NK-92 treated with Interleukin-12 subunit alpha and Interleukin-12 subunit beta, amount 100 ng/mL, for 24 hours (cell line): ENCODE data around the gene CAND2.

ENCODE experiments used
- DNase-seq: peaks from one replicate; lab custom pipeline; 2025; lab: John Stamatoyannopoulos, UW

CAND2 gene

DNA sequence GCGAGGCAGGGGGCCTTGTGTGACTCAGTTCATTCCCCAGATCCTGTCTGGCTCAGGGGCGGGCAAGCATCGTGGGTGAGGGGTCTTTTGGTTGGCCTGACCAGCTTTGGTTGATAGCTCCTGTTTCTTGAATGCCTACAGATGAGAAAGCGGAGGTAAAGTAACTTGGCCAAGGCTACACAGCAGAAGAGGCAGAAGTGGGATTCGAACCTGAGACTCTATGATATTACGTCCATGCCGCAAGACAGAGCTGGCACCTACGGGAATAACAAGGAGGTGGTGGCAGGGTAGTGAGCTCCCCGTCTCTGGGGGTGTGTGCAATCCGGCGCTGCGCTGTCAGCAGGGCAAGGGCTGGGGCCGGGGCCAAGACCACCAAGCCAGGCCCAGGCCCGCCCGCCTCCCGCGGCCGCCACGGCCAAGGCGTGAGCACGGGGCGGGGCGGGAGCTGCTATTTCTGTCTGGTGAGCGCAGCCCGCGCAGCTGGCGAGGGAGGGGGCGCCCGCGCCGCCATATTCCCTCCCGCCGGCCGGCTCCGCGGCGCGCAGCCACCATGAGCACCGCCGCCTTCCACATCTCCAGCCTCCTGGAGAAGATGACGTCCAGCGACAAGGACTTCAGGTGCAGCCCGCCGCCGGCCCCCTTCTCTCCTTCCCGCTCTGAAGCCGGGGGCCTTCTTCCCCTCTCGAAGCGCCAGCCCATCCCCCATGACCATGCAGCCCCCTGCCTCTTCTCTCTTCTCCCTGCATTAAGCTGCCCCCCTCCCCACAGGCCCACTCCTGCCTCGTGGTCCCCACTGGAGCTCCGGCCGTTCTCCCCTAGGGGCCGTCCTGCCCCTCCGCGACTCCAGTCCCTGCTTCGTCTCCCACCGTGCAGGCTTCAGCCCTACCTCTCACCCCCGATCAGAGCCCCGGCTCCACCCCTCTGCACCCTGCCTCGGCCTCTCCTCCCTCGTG, at the start of gene CAND2:
Gene CAND2 (plus strand): TSS at position 510 of the 953 bp plus-strand sequence. CDS start 41 bp downstream, at position 551.
- DNase-seq, result no peak

DNA sequence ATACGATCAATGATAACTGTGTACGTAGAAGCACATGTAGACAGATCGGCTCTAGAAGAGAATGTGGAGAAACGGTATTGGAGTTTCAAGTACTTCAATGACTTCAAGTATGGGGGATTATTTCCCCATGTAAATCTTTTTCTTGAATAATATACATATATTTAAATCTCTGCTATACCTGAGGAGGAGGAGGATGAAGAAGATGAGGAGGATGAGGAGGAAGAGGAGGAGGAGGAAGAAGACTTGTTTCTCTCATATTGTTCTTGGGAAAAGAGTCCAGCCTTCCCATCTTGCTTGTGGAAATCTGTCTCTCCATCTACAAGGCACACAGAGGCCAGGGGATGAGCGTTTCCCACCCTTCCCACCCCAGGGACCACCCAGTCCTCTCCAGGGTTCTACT, 48.0 kb upstream of the CAND2 start:
- no peak for DNase-seq

- DNase-seq, result no peak
Observed at GRCh38 chr3:12750223-12750622, 46.3 kb upstream of the CAND2 start.

GRCh38 chr3:12750658-12751071, 45.8 kb upstream of the CAND2 start:
- no peak for DNase-seq

- no peak for DNase-seq
Observed at GRCh38 chr3:12751571-12751970, 44.9 kb upstream of the CAND2 start.

- DNase-seq, result no peak
Observed at GRCh38 chr3:12752102-12752501, 44.4 kb upstream of the CAND2 start.

GRCh38 chr3:12752809-12753208, 43.7 kb upstream of the CAND2 start:
- DNase-seq, result no peak

- no peak for DNase-seq
Observed at GRCh38 chr3:12753275-12754028, 43.0 kb upstream of the CAND2 start.

GRCh38 chr3:12754313-12754712, 42.2 kb upstream of the CAND2 start:
- DNase-seq, result no peak

- DNase-seq, result no peak
Observed at GRCh38 chr3:12755754-12756153, 40.7 kb upstream of the CAND2 start.

- no peak for DNase-seq
Observed at GRCh38 chr3:12756175-12756574, 40.3 kb upstream of the CAND2 start.

DNA sequence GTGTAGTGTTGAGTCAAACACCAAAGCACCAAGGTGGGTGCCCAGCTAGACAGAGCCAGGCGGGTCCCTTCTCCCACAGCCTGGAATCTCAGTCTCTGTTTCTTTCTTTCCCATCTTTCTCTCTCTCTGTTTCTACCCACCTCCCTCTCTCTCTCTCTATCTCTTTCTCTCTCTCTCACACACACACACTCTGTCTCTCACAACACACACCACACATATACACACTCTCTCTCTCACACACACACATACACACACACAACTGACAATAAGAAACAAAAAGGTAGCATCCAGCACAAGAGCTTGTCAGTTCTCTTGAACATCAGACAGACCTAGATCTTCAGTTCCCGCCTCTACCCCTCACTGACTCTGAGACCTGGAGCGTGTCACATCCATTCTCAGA, 39.8 kb upstream of the CAND2 start:
- no peak for DNase-seq

GRCh38 chr3:12758025-12758781, 38.3 kb upstream of the CAND2 start:
- DNase-seq, result no peak

DNA sequence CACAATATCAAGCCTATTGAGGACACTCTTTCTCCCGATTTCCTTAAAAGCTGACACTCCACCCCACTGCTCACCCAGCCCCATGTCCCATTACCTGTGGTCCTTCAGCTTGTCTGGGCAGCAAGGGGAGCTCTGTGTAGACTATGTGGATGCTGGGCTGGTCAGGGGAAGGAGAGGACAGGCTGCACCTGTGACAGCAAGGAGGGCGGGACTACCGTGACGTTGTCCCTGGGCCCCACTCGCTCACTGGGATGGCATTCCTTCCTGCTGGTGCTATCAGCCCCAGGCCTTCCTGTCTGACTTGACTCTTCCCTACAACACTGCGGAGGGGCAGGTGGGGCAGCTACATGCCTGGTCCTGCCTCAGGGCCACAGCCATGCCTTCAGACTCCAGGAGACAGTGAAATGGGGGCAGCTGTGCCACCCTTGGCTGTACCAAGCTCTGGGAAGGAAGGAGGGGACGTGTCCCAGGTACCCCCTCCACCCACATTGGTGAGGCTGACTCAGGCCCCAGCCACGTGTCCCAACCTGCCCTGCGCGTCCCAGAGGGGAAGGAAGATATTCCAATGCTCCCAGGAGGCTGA, 37.3 kb upstream of the CAND2 start, which contains the start of gene TMEM40:
Gene TMEM40 (minus strand): TSS at position 163 of the 583 bp plus-strand sequence. CDS start 9,427 bp downstream, outside the sequence.
- DNase-seq, result no peak

GRCh38 chr3:12759693-12760565, 36.6 kb upstream of the CAND2 start:
- no peak for DNase-seq

DNA sequence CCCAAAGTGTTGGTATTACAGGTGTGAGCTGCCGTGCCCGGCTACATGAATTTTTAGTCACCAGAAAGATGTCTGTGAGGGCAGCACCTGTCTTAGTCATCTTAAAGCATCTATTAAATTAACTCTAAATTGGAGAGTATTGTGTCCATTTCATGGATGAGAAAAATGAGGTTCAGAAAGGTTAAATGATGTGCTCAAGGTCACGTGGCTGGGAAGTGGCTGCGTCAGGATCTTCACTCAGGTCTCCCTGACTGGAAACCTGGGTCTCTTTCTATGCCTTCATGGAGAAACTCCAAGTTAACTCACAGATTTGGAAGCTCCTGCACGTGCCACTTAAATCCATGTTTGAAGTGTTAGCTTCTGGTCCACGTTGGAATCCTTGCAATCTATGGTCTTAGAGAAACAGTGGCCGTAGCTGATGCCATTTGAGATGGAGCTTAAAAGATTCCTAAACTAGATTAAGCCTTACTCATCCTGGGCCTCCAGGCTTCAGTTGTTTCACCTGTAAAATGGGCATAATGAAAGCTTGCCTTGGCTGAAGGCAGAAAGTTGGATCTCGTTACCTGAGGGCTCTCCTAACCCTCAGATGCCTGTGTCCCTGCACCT, 32.2 kb upstream of the CAND2 start:
- no peak for DNase-seq

- no peak for DNase-seq
Observed at GRCh38 chr3:12766541-12766940, 29.9 kb upstream of the CAND2 start.

- DNase-seq, result no peak
Observed at GRCh38 chr3:12768579-12769527, 27.6 kb upstream of the CAND2 start.

DNA sequence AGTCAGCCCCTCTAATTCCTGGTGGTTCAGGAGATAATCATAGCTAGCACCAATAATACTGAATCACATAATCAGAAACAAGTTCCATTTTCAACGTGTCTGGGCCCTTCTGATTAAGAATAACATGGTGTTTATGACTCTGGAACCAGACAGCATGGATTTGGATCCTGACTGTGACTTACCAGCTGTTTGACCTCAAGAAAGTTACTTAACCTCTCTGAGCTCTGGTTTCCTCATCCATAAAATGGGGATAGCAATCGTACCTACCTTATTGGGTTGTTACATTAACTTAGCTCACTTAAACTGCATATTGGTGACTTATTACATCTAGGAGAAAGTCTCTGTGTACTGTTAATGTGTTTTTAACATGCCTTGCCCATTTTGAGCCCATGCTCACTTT, 26.7 kb upstream of the CAND2 start:
- DNase-seq, result no peak
